Hematopoietic multipotent progenitor cell treated with erythropoietin and hydrocortisone succinate and interleukin-3 and kit ligand, for 6 days (in vitro differentiated cells): ENCODE results near the gene FNIP2.
"Not testable (repeated sequence)": the region's sequence is repeated elsewhere in the genome, so short reads cannot be mapped to it uniquely, and the experiment has no call there.

Experiments
- DNase-seq: peaks from one replicate; pipeline ENCODE4 v3.0.0-alpha.2; 2015

Gene FNIP2

GRCh38 chr4:158929939-158930638 is 161.3 kb downstream of the FNIP2 start:
- DNase-seq, result peak; percentile 34

GRCh38 chr4:158930639-158930972 is 161.8 kb downstream of the FNIP2 start:
- peak; percentile 18 for DNase-seq

GRCh38 chr4:158933236-158933635 is 164.4 kb downstream of the FNIP2 start:
- no peak for DNase-seq

- no peak for DNase-seq
Observed at GRCh38 chr4:158934996-158935669, 166.3 kb downstream of the FNIP2 start.

- peak; percentile 10 for DNase-seq
Observed at GRCh38 chr4:158936238-158936637, 167.4 kb downstream of the FNIP2 start.

- no peak for DNase-seq
Observed at GRCh38 chr4:158938220-158939044, 169.6 kb downstream of the FNIP2 start.

- no peak for DNase-seq
Observed at GRCh38 chr4:158940271-158940670, 171.4 kb downstream of the FNIP2 start.

- no peak for DNase-seq
Observed at GRCh38 chr4:158941321-158941720, 172.5 kb downstream of the FNIP2 start.

GRCh38 chr4:158941895-158942294 is 173.1 kb downstream of the FNIP2 start:
- no peak for DNase-seq

GRCh38 chr4:158945529-158946108 is 176.8 kb downstream of the FNIP2 start:
- peak; percentile 78 for DNase-seq

GRCh38 chr4:158946825-158947224 is 178.0 kb downstream of the FNIP2 start:
- DNase-seq, result no peak

GRCh38 chr4:158948071-158948470 is 179.2 kb downstream of the FNIP2 start:
- DNase-seq, result no peak

GRCh38 chr4:158949099-158949498 is 180.3 kb downstream of the FNIP2 start:
- DNase-seq, result peak; percentile 36

- DNase-seq, result not testable (repeated sequence)
Observed at GRCh38 chr4:158952221-158952774, 183.5 kb downstream of the FNIP2 start.

- DNase-seq, result not testable (repeated sequence)
Observed at GRCh38 chr4:158956345-158956744, 187.5 kb downstream of the FNIP2 start.

- not testable (repeated sequence) for DNase-seq
Observed at GRCh38 chr4:158956918-158957317, 188.1 kb downstream of the FNIP2 start.
